Spleen (tissue), 7 donors: ENCODE results near the gene PLD5.

Experiments used
- CTCF ChIP-seq, 11 experiments: fragments of 200-600 bp in 7 of 11; fragments of 450-650 bp in 4 of 11; sonication (generic) in 4 of 11; IDR thresholded peaks in 8 of 11; conservative IDR thresholded peaks in 3 of 11; 1 replicate in 7 of 11; 2 replicates in 4 of 11; pipeline versions ENCODE4 v1.4.0 to v1.8.0; 2016 to 2021; ENCODE audit warnings: antibody characterized with exemption in 11 of 11, inconsistent platforms in 4 of 11, mild to moderate bottlenecking in 1 of 11
- POLR2AphosphoS5 ChIP-seq, 3 donors: sonication (generic); formaldehyde crosslinking; IDR thresholded peaks; one replicate each; pipeline ENCODE4 v1.5.1; 2017; ENCODE audit warnings: antibody characterized with exemption in 3 of 3
- donor health status: DM: no; HTN: no; CAD: no; lungs with moderate emphysema.
- donor health status: DM: no; HTN: no; CAD: no.
- donor health status: DM: no; HTN: no; CAD: no.

GRCh38 chr1:242209063-242209462 is 315.4 kb downstream of the PLD5 start:
- TF ChIP-seq CTCF (IDR thresholded peaks at IDR 0.05 in 8 of 11, conservative IDR thresholded peaks at IDR 0.05 in 3 of 11): no peak
- TF ChIP-seq POLR2AphosphoS5 (IDR thresholded peaks at IDR 0.05): no peak
